ENCODE measurements around the gene ELK4. TPM values are rescaled to one million over a fixed set of nuclear protein-coding genes. Genes with fewer than 3 reads are reported as not detected.
"Not testable (repeated sequence)": the region's sequence is repeated elsewhere in the genome, so short reads cannot be mapped to it uniquely, and the experiment has no call there.

ELK4 gene
- total RNA-seq, 1 donor from 2014 or later, result 28.8 TPM

DNA sequence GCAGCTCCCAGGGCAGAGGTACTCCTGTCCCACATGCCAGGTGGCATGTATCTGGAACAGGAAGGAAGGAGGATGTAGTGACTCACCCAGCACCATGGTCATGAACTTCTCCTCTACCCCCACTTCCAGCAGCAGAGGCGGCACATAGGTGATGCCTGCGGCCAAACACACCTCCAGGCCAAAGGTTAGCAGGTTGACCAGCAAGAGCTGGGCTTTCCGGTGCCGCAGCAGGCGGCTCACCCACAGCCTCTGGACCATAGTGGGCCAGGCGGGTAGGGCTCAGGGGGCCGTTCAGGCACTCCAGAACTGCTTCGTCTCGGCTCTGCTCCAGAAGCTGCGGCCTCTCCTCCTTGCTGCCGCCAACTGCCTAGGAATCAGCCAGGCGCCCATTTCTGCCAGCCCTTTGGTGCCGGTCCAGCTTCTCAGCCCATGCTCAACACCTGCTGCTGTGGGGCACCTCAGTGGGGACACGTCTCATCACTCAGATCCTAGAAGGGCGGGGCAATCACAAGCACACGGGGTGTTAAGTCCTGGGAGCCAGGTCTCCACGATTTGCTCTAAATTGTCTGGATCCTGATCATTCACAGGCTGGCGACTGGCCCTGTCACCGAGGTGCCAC is 32.7 kb upstream of the ELK4 start:
- peak; percentile 66 for ATAC-seq

- ATAC-seq, result no peak
Observed at GRCh38 chr1:205663286-205663936, 31.6 kb upstream of the ELK4 start.

DNA sequence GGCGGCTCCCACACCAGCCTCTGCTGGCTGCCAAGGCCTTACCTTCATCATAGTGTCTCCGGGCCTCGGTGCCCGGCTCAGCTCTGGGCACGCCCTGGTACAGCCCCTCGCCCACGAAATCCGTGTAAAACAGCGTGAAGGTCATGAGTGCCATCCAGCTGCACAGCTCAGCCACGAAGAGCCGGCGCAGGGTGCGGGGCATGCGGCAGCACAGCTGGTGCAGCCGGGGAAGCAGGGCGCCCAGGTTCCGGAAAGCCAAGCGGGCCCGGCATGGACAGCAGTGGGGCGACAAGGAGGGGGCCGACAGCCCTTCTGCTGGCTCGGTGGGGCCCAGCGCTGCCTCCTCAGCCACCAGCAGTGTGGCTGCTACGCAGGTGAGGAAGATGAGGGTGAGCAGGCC is 31.0 kb upstream of the ELK4 start:
- no peak for ATAC-seq

DNA sequence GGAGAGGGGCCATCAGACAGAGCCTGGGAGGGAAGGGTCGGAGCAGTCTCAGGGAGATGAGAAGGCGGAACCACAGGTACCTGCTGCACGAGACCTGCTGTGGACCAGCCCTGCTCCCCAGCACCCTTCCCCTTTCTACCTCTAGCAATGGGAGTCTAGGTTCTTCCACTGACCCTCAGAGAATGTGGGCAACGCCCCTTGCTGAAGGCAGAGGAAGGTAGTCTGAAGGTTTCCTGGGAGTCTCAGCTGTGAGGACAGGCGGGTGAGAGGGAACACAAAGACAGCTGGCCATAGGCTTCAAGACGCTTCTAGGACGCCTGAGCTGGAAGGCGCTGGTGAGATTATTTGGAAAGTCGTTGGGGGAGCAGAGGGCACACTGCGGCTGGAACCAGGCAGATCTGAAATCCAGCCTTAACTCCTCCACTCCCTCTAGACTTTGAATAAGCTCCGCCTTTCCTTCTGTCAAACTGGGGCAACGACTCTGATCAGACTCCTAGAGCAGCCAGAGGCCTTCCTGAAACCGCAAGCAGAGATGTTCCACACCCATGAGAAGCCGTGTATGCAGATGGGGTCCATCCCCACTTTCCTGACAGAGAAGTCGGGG is 30.4 kb upstream of the ELK4 start:
- ATAC-seq, result no peak

DNA sequence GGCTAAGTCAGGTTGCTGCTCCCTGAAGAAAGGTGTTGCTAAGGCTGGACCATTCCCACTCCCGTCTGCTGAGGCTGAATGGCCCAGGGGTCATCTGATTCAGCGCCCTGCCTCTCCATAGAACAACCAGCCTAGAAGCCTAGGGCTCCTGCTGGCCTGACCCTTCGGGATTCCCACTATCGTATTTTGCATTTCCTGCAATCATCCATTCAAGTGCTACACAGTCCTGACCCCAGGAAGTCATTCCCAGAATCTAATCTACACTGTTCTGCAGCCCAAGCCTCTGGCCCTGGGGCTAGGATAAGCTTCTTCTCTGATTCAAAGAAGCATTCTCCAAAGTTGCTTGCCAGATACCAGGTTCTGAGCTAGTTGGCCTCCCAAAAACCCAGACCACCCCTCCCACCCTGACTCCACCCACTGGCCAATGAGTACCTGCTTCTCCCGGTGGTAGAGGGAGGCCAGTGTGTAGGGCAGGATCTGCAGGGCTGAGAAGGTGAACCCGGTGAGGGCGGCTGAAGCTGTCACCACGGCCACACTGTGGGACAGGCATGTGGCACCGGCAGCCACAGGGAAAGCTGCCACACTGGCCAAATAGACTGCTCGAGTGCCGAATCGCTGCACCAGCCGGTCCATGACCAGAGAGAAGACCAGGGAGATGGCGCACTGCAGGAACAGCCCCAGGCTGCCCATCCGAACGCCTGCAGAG is 29.8 kb upstream of the ELK4 start:
- ATAC-seq, result no peak

- no peak for ATAC-seq
Observed at GRCh38 chr1:205660361-205660760, 28.6 kb upstream of the ELK4 start.

GRCh38 chr1:205658943-205659581 is 27.3 kb upstream of the ELK4 start:
- peak; percentile 79 for ATAC-seq

GRCh38 chr1:205656236-205656635 is 24.4 kb upstream of the ELK4 start:
- no peak for ATAC-seq

- ATAC-seq, result no peak
Observed at GRCh38 chr1:205652984-205653383, 21.2 kb upstream of the ELK4 start.

DNA sequence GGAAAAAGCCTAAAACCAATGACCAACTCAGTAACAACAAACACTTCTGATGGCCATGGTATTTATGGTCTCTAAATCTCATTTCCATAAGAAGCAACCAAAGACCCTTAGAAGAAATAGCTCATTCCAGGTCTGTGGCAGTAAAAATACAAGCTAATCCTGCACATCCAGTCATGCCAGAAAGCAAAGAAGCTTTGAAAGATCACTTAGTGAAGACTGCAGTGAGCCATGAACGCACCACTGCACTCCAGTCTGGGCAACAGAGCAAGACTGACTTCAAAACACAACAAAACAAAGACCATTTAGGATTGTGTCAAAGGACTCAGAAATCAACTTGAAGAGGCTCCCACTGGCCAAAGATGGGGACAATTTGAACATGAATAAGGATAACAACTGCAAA is 18.4 kb upstream of the ELK4 start:
- no peak for ATAC-seq

DNA sequence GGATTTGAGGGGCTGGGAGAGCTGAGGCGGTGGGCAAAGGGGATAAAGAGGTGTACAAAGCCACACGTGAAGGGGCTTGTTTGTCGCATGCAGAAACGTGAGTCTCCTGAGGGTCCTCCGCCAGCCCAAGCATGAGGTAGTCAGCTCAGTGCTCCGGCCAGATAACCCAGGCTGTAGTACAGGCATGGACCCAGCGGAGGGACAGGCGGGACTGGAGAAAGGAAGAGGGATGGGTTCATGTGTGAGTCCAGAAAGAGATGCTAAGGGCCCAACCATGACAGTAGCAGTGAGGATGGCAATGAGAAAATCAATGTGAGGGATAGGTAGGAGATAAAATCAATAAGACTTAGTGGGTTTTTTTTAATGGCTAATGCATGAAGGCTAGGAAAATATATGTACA is 13.7 kb upstream of the ELK4 start:
- no peak for ATAC-seq

GRCh38 chr1:205642679-205643307 is 11.0 kb upstream of the ELK4 start:
- ATAC-seq, result no peak

- ATAC-seq, result no peak
Observed at GRCh38 chr1:205639567-205639966, 7.8 kb upstream of the ELK4 start.

- no peak for ATAC-seq
Observed at GRCh38 chr1:205637854-205638468, 6.2 kb upstream of the ELK4 start.

GRCh38 chr1:205636732-205637131 is 4.9 kb upstream of the ELK4 start:
- no peak for ATAC-seq

DNA sequence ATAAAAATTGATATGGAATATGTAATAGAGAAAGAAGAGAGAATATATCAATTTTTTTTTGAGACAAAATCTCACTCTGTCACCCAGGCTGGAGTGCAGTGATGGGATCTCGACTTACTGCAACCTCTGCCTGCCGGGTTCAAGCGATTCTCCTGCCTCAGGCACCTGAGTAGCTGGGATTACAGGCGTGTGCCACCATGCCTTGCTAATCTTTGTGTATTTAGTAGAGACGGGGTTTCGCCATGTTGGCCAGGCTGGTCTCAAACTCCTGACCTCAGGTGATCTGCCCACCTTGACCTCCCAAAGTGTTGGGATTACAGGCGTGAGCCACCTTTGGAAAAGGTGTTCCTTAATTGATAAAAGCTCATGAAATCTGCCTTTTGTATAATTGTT is 4.3 kb upstream of the ELK4 start:
- not testable (repeated sequence) for ATAC-seq

DNA sequence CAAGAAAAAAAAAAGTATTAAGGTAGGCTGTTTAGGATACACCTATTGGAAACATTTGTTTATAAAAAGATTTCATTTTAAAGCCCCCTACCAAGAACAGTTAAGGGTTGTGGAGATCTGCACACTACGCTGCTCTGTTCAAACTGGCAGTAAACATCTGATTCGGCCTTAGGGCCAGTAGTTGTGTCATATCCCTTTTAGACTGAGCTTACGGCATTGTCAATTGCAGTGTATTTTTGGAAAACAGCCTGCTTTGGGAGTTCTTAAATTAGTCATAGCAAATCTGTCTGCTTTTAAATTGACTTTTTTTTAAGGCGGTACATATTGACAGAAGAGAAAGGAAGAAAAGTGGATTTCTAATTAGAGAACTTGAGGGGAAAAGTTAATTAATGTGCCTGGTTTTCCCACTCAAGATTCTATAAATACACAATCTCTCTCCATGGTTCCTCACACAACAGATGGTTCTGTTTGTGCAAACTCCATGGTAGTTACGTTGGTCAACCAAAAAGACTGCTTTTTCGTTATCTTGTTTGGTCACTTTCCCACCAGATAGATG is 1.7 kb upstream of the ELK4 start:
- ATAC-seq, result peak; percentile 24

GRCh38 chr1:205632669-205633169 is 908 bp upstream of the ELK4 start:
- no peak for ATAC-seq

- peak; percentile 58 for ATAC-seq
Observed at GRCh38 chr1:205631010-205631767, 622 bp downstream of the ELK4 start.

DNA sequence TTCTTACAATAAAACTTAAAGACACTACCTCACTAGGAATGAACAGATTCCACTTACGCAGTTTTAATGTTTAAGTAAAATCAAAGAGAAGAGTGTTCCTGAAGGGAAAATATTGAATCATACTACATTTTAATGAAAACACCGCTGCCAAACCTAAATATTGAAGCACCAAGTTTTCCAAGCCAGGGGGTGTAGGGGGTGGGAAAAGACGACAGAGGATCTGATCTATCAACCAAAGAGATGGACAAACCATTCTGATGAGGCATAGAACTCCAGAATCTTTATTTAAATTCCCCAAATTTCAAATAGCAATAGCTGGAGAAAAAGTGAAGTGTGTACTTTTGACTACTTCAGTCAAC is 1.2 kb downstream of the ELK4 start:
- ATAC-seq, result no peak

DNA sequence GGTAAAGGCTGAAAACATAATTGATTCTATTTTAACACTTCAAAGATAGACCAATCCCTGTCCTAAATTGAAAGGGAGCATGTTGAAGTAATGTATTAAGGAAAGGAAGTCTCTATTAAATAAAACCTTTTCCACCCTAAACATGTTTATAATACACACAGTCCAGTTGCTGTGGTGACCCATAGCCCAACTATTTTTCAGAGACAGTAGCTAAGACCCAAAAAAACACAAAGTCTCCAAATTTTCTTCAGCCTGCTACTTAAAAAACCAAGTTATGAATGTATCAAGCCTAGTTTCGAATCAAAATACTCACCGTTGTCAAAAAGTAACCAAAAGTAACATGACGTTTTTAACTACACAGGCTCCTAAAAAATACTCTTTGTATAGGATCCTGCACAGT is 1.6 kb downstream of the ELK4 start:
- no peak for ATAC-seq
